ENCODE results near the gene NUMBL. TPM values are rescaled to one million over a fixed set of nuclear protein-coding genes. Genes with fewer than 3 reads are reported as not detected.

Gene NUMBL
- total RNA-seq, 1 experiment from 2014 or later = 41.7 TPM

DNA sequence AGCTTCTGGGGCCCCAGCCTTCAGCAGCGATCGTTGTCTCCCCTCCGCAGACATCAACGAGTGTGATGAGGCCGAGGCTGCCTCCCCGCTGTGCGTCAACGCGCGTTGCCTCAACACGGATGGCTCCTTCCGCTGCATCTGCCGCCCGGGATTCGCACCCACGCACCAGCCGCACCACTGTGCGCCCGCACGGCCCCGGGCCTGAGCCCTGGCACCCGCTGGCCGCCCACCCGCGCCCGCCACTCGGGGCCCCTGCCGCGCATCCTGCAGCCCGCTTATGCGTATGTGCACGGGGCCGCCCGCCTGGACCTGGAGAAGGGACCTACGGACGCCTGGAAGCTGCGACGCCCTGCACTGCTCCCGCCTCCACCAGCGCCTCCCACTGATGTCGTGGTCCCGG, 61.1 kb downstream of the NUMBL start:
- ChIA-PET RAD21 (ENCODE audit: low non-redundant PET in 1 of 2, low total read pairs in 2 of 2, uncharacterized antibody in 2 of 2, unreplicated experiment in 2 of 2) (no interaction called here), CTCF (no interaction called here)
- intact Hi-C loops (cut with micrococcal nuclease) = no loop called here

More for the DNA sequence above, 61.1 kb downstream of the NUMBL start:
- Histone ChIP-seq H3K79me2 (ENCODE audit: insufficient read depth, low read length) (peaks cover 3% of the 10 kb centered on the region; the same call in 1 of the 2 replicates), H3K27ac (ENCODE audit: low read depth, low read length) (no peak overlapping the region), H2AFZ (ENCODE audit: low read depth, low read length, poor library complexity, severe bottlenecking) (no peak overlapping the region), H3K4me1 (ENCODE audit: control insufficient read depth in 1 of 2, insufficient read depth in 2 of 2, low read length in 2 of 2) (peaks cover 2 to 7% of the 10 kb centered on the region in 2 experiments; a peak in 2 of 4 replicates), H3K9me2 (ENCODE audit: insufficient read depth) (no peaks in the 10 kb centered on the region), H3K9ac (ENCODE audit: low read length) (no peak overlapping the region), H3K27me3 (ENCODE audit: insufficient read depth, low read length) (no peaks in the 10 kb centered on the region), H4K20me1 (ENCODE audit: insufficient read depth) (no peaks in the 10 kb centered on the region), H3K4me3 (replicated peaks in 1 of 2; ENCODE audit: low read depth in 1 of 2, low read length in 2 of 2) (no peak overlapping the region), H3K9me3 (ENCODE audit: control insufficient read depth in 1 of 2, insufficient read depth in 1 of 2, low read depth in 1 of 2, low read length in 2 of 2) (no peaks in the 10 kb centered on the region), H3K4me2 (ENCODE audit: low read length) (no peak overlapping the region), H3K36me3 (ENCODE audit: control insufficient read depth in 1 of 2, insufficient read depth in 2 of 2, low read length in 2 of 2) (peaks cover 21 to 22% of the 10 kb centered on the region in 2 experiments; a peak in 3 of 4 replicates)
- POLR2A ChIA-PET = no interaction called here
- ATAC-seq (no peak), DNase-seq (ENCODE audit: low read depth, low spot score) (no peak)
- BruUV-seq (replicated peaks) = no TSS peak
- TF ChIP-seq, protein P1, sequence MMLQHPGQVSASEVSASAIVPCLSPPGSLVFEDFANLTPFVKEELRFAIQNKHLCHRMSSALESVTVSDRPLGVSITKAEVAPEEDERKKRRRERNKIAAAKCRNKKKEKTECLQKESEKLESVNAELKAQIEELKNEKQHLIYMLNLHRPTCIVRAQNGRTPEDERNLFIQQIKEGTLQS (IDR thresholded peaks at IDR 0.05) = no peak
- TF ChIP-seq SRF (IDR thresholded peaks at IDR 0.05; ENCODE audit: low read depth) (no peak), TCF7L2 (IDR thresholded peaks at IDR 0.05; ENCODE audit: borderline replicate concordance, extremely low read depth, insufficient read depth, insufficient read length) (no peak), ELF1 (IDR thresholded peaks at IDR 0.05; ENCODE audit: borderline replicate concordance, low read depth) (no peak)
- TF ChIP-seq, protein P2, sequence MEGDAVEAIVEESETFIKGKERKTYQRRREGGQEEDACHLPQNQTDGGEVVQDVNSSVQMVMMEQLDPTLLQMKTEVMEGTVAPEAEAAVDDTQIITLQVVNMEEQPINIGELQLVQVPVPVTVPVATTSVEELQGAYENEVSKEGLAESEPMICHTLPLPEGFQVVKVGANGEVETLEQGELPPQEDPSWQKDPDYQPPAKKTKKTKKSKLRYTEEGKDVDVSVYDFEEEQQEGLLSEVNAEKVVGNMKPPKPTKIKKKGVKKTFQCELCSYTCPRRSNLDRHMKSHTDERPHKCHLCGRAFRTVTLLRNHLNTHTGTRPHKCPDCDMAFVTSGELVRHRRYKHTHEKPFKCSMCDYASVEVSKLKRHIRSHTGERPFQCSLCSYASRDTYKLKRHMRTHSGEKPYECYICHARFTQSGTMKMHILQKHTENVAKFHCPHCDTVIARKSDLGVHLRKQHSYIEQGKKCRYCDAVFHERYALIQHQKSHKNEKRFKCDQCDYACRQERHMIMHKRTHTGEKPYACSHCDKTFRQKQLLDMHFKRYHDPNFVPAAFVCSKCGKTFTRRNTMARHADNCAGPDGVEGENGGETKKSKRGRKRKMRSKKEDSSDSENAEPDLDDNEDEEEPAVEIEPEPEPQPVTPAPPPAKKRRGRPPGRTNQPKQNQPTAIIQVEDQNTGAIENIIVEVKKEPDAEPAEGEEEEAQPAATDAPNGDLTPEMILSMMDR (IDR thresholded peaks at IDR 0.05 in 2 of 3, conservative IDR thresholded peaks at IDR 0.05 in 1 of 3; ENCODE audit: borderline replicate concordance in 1 of 3, insufficient read depth in 1 of 3, low read depth in 2 of 3, low read length in 2 of 3) = no peak

Measured in HCT116 (cell line).